HepG2 (cell line): ENCODE results near the gene HBA1. TPM values are rescaled to one million over a fixed set of nuclear protein-coding genes. Genes with fewer than 3 reads are reported as not detected.
A peak's percentile ranks its signal among the peaks of the same experiment; 100 is the strongest.

Source experiments
- CBFB ChIP-seq: sonication (generic); formaldehyde crosslinking; IDR thresholded peaks from 2 replicates; pipeline ENCODE4 v1.4.0; 2020; ENCODE audit warnings: missing genetic modification reagents
- CENPBD1 ChIP-seq: sonication (generic); formaldehyde crosslinking; IDR thresholded peaks from 2 replicates; pipeline ENCODE4 v1.8.0; 2022; ENCODE audit warnings: missing genetic modification reagents, low read depth, mild to moderate bottlenecking, borderline replicate concordance
- HMGXB4 ChIP-seq, 2 experiments: sonication (generic) in 1 of 2; formaldehyde crosslinking in 1 of 2; IDR thresholded peaks; 2 replicates each; pipeline versions ENCODE4 v1.4.0 to v1.6.1; 2018 to 2020; ENCODE audit warnings: missing genetic modification reagents in 2 of 2, borderline replicate concordance in 1 of 2, low read depth in 1 of 2, mild to moderate bottlenecking in 1 of 2, missing biosample characterization in 1 of 2
- IKZF5 ChIP-seq: IDR thresholded peaks from 2 replicates; pipeline ENCODE4 v1.6.1; 2018; ENCODE audit warnings: missing genetic modification reagents, mild to moderate bottlenecking, missing compliant biosample characterization
- MBNL3 ChIP-seq: fragments of 250-450 bp; sonication (Bioruptor Pico); conservative IDR thresholded peaks from 2 replicates; pipeline ENCODE4 v1.8.0; 2022; ENCODE audit warnings: mild to moderate bottlenecking, inconsistent platforms
- NFATC3 ChIP-seq: sonication (generic); formaldehyde crosslinking; IDR thresholded peaks from 2 replicates; pipeline ENCODE4 v1.5.1; 2020; ENCODE audit warnings: mild to moderate bottlenecking, missing genetic modification reagents
- SALL2 ChIP-seq: sonication (generic); formaldehyde crosslinking; IDR thresholded peaks from 2 replicates; pipeline ENCODE4 v1.8.1; 2023; ENCODE audit warnings: mild to moderate bottlenecking, missing genetic modification reagents, inconsistent platforms
- SATB2 ChIP-seq: sonication (generic); formaldehyde crosslinking; IDR thresholded peaks from 2 replicates; pipeline ENCODE4 v1.5.0; 2020; ENCODE audit warnings: missing genetic modification reagents
- SOX13 ChIP-seq, 3 experiments: fragments of 450-650 bp in 1 of 3; sonication (generic) in 1 of 3; formaldehyde crosslinking in 1 of 3; IDR thresholded peaks in 2 of 3; conservative IDR thresholded peaks in 1 of 3; 2 replicates each; pipeline versions ENCODE4 v1.5.0 to v1.6.1; 2016 to 2020; ENCODE audit warnings: antibody characterized with exemption in 1 of 3, mild to moderate bottlenecking in 1 of 3, missing compliant biosample characterization in 1 of 3, missing genetic modification reagents in 1 of 3, moderate library complexity in 1 of 3
- TEAD3 ChIP-seq: optimal IDR thresholded peaks from 2 replicates; pipeline ENCODE3; 2016; ENCODE audit warnings: borderline replicate concordance
- YEATS4 ChIP-seq: sonication (generic); formaldehyde crosslinking; IDR thresholded peaks from 2 replicates; pipeline ENCODE4 v1.4.0; 2020; ENCODE audit warnings: missing genetic modification reagents, borderline replicate concordance
- ZBTB1 ChIP-seq: sonication (generic); formaldehyde crosslinking; IDR thresholded peaks from 2 replicates; pipeline ENCODE4 v1.4.0; 2020; ENCODE audit warnings: missing genetic modification reagents, borderline replicate concordance
- ZNF121 ChIP-seq: sonication (generic); formaldehyde crosslinking; IDR thresholded peaks from 2 replicates; pipeline ENCODE4 v1.5.0; 2020; ENCODE audit warnings: mild to moderate bottlenecking, missing genetic modification reagents
- ZNF124 ChIP-seq: sonication (generic); formaldehyde crosslinking; IDR thresholded peaks from 2 replicates; pipeline ENCODE4 v1.4.0; 2020; ENCODE audit warnings: missing genetic modification reagents
- ZNF549 ChIP-seq: sonication (generic); formaldehyde crosslinking; IDR thresholded peaks from 2 replicates; pipeline ENCODE4 v1.5.0; 2020; ENCODE audit warnings: missing genetic modification reagents
- ZNF570 ChIP-seq: sonication (generic); formaldehyde crosslinking; IDR thresholded peaks from 2 replicates; pipeline ENCODE4 v1.4.0; 2020; ENCODE audit warnings: mild to moderate bottlenecking, missing genetic modification reagents, borderline replicate concordance
- ZNF619 ChIP-seq: sonication (generic); formaldehyde crosslinking; IDR thresholded peaks from 2 replicates; pipeline ENCODE4 v1.4.0; 2020; ENCODE audit warnings: mild to moderate bottlenecking, missing genetic modification reagents
- ZNF703 ChIP-seq: sonication (generic); formaldehyde crosslinking; IDR thresholded peaks from 2 replicates; pipeline ENCODE4 v1.5.1; 2020; ENCODE audit warnings: missing genetic modification reagents, mild to moderate bottlenecking, moderate library complexity, borderline replicate concordance
- ZSCAN5A ChIP-seq: sonication (generic); formaldehyde crosslinking; IDR thresholded peaks from 2 replicates; pipeline ENCODE4 v1.8.0; 2022; ENCODE audit warnings: mild to moderate bottlenecking, missing genetic modification reagents, borderline replicate concordance
- polyA plus RNA-seq, 8 experiments: library from polyadenylated mRNA; depleted of rRNA in 3 of 8; stranded (reverse) in 7 of 8; unstranded in 1 of 8; fragments of >200 nt; fragmentation: Illumina TruSeq in 4 of 8; extraction: Trizol in 4 of 8; gene quantifications; 2 replicates each; pipeline versions ENCODE4 v1.2.1 to v1.2.3, GENCODE V29; 2011 to 2016; ENCODE audit warnings: low read depth in 4 of 8, missing spikeins in 1 of 8, mixed read lengths in 1 of 8; ENCODE audit not compliant: insufficient read depth in 1 of 8
- total RNA-seq, 5 experiments: library from RNA; depleted of rRNA; stranded (reverse); fragments of >200 nt; fragmentation: Illumina TruSeq; extraction: Trizol; gene quantifications; 2 replicates each; pipeline ENCODE4 v1.2.3, GENCODE V29; 2016; ENCODE audit warnings: low read depth in 1 of 5

Gene HBA1
- total and polyA plus RNA-seq, 2 of the 13 experiments (the other 11 are each of a cell fraction or from before 2014, with no cell fraction given) = 0.59 TPM; not detected in 1

GRCh38 chr16:180681-181564 lies 4.4 kb downstream of the HBA1 start (continued):
- TF ChIP-seq NFATC3 (CRISPR knock-in tag) (peak; percentile 96; the same call in 1 of the 2 replicates), ZBTB1 (CRISPR knock-in tag) (peak; percentile 75), ZNF549 (CRISPR knock-in tag) (0 out of 2 replicates have a peak, but pooled peaks have one; percentile 41), YEATS4 (peak; percentile 94), SALL2 (CRISPR knock-in tag) (peak; percentile 96), ZNF703 (CRISPR knock-in tag) (peak; percentile 91; the same call in 1 of the 2 replicates), ZNF121 (CRISPR knock-in tag) (peak; percentile 64; the same call in 1 of the 2 replicates), ZNF619 (CRISPR knock-in tag) (peak; percentile 95; the same call in 1 of the 2 replicates), ZNF570 (CRISPR knock-in tag) (peak; percentile 93; the same call in 1 of the 2 replicates), CENPBD1 (peak; percentile 93; the same call in 1 of the 2 replicates), ZNF124 (CRISPR knock-in tag) (peak; percentile 94), TEAD3 (CRISPR knock-in tag) (peak; percentile 69), ZSCAN5A (CRISPR knock-in tag) (peak; percentile 93), SOX13 (IDR thresholded peaks at IDR 0.05) (no peak; the same call in 1 of the 2 replicates), SOX13 (CRISPR knock-in tag; conservative IDR thresholded peaks at IDR 0.05 in 1 of 2, IDR thresholded peaks at IDR 0.05 in 1 of 2) (peak in 1 of 2 experiments; percentile 55; a peak in 2 of 4 replicates), IKZF5 (peak; percentile 91), SATB2 (CRISPR knock-in tag) (peak; percentile 94), MBNL3 (no peak), HMGXB4 (CRISPR knock-in tag; IDR thresholded peaks at IDR 0.05; ENCODE audit: borderline replicate concordance in 1 of 2, low read depth in 1 of 2) (peak; percentile 98), CBFB (CRISPR knock-in tag) (peak; percentile 89; the same call in 1 of the 2 replicates)
